HG03565 (cell line): Measurements from ENCODE around the gene NAB1.

Experiments
- ATAC-seq: cut with Tn5 transposase; IDR thresholded peaks from one replicate; pipeline ENCODE4 v1.9.1; 2021; ENCODE audit warnings: mild to moderate bottlenecking, moderate library complexity; ENCODE audit not compliant: unreplicated experiment

NAB1 gene

GRCh38 chr2:190711069-190711468 lies 62.2 kb downstream of the NAB1 start:
- ATAC-seq = no peak

- ATAC-seq = no peak
These were observed 64.6 kb downstream of the NAB1 start for GRCh38 chr2:190713471-190713870.

GRCh38 chr2:190714958-190715357 lies 66.1 kb downstream of the NAB1 start:
- ATAC-seq = no peak

- ATAC-seq = no peak
These were observed 67.4 kb downstream of the NAB1 start for GRCh38 chr2:190716176-190716807.

GRCh38 chr2:190717306-190717705 lies 68.4 kb downstream of the NAB1 start:
- ATAC-seq = no peak

- no peak for ATAC-seq
These were observed 69.1 kb downstream of the NAB1 start for GRCh38 chr2:190717764-190718651.

GRCh38 chr2:190718652-190719526 lies 70.0 kb downstream of the NAB1 start:
- peak; percentile 35 for ATAC-seq

GRCh38 chr2:190720276-190720675 lies 71.4 kb downstream of the NAB1 start:
- ATAC-seq = no peak

GRCh38 chr2:190720691-190721090 lies 71.8 kb downstream of the NAB1 start:
- ATAC-seq = no peak

GRCh38 chr2:190722061-190722759 lies 73.3 kb downstream of the NAB1 start:
- ATAC-seq = peak; percentile 63

GRCh38 chr2:190722835-190723234 lies 74.0 kb downstream of the NAB1 start:
- no peak for ATAC-seq

GRCh38 chr2:190723397-190724090 lies 74.7 kb downstream of the NAB1 start:
- ATAC-seq = no peak

- no peak for ATAC-seq
These were observed 77.4 kb downstream of the NAB1 start for GRCh38 chr2:190726255-190726654.

GRCh38 chr2:190736355-190736754 lies 87.5 kb downstream of the NAB1 start:
- ATAC-seq = no peak

GRCh38 chr2:190740449-190740848 lies 91.6 kb downstream of the NAB1 start:
- ATAC-seq = no peak
